ENCODE measurements around the gene GARIN5B.
"Not testable (repeated sequence)": the region's sequence is repeated elsewhere in the genome, so short reads cannot be mapped to it uniquely, and the experiment has no call there.

Gene GARIN5B

DNA sequence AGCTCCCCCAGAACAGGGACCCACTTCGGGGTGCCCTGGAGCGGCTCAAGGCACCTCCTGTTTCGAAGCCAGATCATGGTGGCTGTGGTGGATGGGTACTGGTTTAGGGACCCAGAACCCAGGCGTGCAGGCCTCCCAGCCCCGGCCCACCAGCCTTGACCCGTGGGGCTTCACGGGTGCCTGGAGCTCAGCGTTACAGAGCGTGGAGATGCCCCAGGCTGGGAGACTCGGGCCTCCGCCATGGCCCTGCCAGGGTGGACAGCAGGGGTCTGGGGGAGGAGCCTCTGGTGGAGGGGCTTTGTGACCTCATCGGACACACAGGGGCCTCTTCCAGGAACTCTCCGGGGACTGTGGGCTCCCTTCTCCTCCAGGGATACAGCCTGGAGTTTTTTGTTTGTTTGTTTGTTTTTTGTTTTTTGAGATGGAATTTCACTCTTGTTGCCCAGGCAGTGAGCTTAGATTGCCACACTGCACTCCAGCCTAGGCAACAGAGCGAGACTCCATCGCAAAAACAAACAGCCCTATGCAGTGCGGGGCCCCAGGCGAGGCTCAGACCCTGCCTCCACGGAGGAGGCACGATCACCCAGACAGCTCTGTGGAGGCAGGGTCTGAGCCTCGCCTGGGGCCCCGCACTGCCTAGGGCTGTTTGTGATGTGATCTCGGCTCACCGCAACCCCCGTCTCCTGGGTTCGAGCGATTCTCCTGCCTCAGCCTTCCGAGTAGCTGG, at the start of gene GARIN5B:
TSS of gene GARIN5B (minus strand) at position 271 of the 727 bp plus-strand sequence. CDS start at position 77, 194 bp downstream.
- no peak for DNase-seq (ENCODE audit: low read depth, low spot score)

DNA sequence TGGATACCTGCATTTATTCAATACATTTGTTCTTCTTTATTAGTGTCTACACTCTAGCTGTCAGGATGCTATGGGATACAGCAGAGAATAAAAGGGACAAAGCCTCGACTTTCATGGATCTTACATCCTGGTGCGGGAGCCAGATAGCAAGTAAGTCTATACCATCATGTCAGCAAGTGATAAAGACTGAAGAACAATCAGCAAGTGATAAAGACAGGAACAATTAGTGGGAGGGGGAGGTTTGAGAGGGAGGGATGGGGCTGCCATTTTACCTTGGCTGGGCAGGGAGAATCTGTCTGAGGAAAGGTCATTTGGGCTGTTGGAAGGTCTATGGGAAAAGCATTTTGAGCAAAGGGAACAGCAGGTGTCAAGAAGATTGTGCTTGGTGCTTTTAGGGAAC, 47.1 kb upstream of the GARIN5B start:
- DNase-seq (ENCODE audit: low read depth, low spot score) = no peak

DNA sequence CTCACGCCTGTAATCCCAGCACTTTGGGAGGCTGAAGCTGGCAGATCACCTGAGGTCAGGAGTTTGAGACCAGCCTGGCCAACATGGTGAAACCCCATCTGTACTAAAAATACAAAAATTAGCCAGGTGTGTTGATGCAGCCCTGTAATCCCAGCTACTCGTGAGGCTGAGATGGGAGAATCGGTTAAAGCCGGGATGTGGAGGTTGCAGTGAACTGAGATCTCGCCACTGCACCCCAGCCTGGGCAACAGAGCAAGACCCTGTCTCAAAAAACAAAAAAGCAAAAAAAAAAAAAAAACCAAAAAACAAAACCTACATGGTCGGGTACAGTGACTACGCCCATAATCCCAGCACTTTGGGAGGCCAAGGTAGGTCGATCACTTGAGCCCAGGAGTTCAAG, 46.1 kb upstream of the GARIN5B start:
- DNase-seq (ENCODE audit: low read depth, low spot score) = not testable (repeated sequence)

DNA sequence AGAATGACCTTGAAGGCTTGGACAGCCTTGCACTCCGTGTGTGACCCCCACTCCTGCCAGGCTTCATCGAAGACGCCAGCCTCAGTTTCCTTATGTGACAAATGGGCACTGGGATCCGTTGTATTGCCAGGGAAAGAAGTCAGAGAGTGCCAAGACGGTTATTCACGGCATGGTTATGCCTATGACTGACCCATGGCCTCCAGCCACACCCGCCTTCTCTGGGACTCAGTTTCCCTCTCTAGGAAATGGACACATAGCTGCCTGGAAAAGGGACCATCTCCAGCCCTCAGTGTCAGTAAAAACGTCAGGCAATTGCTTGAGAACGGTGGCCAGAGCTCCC, 45.4 kb upstream of the GARIN5B start:
- DNase-seq (ENCODE audit: low read depth, low spot score) = no peak

DNA sequence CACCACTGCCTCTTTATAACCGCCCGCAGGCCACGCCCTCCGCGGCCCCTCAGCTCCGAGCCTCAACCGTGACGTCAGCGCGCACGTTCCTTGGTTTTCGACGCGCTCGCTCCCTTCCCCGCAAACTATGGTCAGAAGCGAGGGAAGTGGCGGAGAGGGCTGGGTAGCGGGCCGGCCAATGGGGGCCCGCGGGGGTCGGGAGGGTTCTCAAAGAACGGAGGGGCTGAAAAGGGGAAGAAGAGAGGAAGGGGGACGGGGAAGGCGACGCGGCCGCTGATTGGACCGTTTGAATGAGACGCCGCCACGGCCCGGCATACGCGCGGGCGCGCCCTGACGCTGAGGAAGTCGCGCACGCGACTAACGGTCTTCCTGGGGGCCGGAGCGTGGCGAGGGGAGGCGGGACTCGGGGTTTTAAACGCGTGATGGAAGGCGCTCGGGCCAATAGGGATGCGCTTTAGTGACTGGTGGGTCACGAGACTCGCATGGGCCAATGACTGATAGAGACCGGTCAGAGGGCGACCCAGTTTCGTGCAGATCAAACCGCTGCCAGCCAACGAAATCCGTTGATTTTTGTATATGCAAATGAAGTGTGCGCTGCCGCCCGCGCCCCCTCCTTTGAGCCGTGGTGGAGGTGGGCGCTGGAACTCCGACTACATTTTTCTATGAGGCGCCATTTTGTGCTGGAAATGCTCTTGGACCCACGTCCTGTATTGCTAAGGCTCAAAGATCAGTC, 44.9 kb upstream of the GARIN5B start:
- DNase-seq (ENCODE audit: low read depth, low spot score) = peak; percentile 99

- DNase-seq (ENCODE audit: low read depth, low spot score) = not testable (repeated sequence)
Observed at GRCh38 chr19:55407550-55407799, 44.4 kb upstream of the GARIN5B start, which contains the start of gene UBE2S. UBE2S (minus strand) TSS chr19:55407788; CDS start chr19:55407589, 199 bp downstream.

DNA sequence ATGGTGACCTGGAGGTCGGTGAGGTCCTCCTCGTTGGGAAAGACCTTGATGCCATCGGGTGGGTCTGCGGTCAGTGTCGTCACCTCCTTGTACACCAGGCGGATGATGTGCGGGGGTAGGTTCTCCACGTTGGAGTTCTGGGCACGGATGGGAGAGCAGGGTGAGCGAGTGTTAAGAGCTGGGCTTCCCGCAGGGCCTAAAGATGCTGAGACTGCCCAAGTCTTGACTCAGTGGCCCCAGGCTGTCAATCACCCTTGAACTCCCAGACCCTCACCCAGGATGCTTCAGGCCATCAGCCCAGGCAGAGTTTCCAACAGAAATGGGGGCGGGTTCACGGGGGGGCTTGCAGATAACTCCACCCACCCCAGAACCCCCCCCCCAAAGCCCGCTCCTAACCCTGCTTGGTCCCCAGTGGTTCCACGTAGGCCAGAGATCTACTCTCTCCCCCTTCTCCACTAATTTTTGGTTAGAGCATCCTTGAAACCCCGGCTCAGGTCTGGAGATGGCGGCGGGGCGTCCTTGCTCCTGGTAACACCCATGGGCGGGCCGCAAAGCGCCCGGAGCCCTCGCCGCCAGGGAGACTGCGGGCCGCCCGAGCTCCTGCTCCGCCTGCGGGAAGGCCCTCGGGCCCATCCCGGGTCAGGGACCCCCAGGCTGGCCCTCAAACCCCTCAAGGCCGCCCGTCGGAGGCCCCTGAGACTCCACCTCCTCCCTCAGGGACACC, 43.9 kb upstream of the GARIN5B start:
- DNase-seq (ENCODE audit: low read depth, low spot score) = no peak

DNA sequence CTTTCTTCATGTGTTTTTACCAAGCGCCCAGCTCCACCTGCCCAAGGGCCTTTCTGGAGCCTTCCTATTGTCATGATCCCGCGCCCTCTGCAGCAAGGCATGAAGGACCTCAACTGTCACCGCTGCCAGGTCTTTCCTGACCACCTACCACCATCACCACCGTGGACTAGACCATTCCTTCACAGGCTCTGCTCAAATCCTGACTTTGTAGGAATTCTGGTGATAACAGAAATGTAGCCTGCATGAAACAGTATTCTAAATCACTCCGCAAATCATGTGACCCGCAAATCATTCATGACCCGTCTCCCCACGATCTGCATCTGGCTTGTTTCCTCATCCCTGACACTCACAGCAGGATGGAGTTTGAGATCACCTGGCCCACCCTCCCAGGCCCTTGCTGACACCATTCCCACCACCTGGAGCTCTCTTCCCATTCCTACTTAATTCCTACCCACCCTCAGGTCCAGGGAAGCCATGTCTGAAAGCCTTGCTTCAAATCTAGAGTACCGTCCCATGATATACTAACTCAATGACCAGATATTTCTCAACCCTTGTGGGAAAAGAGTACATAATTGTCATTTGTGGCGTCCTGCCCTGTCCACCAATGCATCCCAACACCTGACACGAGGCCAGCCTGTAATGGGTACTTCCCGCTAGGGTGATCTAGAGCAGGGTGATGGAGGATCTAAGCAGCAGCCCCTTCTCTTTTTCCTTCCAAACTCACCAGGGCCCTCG, 43.2 kb upstream of the GARIN5B start:
- DNase-seq (ENCODE audit: low read depth, low spot score) = no peak

GRCh38 chr19:55405638-55406037, 42.6 kb upstream of the GARIN5B start:
- DNase-seq (ENCODE audit: low read depth, low spot score) = no peak

DNA sequence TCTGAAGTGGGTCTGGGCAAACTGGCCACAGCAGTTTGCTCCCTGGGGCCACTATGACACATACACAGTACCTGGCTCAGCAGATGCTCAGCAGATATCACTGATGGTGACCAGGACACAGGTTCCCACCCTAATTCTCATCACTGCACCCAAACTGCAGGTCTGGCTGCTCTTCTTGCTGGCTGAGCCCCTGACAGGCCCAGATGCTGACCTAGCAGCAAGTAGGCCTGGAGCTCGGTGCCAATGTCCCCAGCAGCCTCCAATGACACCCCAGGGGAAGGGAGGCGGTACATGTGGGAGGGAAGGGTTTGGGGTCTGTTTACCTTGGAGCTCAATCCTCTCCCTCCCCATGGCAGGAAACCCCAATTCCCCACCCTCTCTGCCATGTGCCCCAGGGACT, 39.4 kb upstream of the GARIN5B start:
- no peak for DNase-seq (ENCODE audit: low read depth, low spot score)

DNA sequence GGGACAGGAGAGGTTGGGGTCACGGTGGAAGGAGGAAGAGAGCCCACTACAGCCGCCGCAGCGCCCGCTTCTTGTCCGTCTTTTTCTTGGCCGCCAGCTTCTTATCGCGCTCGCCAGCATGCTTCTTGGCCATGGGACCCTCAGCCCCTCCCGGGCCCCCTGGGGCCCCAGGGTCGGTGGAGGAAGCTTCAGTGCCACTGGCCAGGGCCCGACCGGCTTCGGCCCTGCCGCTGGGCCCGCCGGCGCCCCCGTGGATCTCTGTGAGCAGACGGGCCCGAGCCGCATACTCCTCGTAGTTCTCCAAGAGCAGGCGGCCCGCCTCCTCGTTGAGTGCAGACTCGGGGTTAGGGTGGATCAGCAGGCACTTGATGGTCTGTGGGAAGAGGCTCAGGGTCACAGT, 38.3 kb upstream of the GARIN5B start:
- DNase-seq (ENCODE audit: low read depth, low spot score) = not testable (repeated sequence)

DNA sequence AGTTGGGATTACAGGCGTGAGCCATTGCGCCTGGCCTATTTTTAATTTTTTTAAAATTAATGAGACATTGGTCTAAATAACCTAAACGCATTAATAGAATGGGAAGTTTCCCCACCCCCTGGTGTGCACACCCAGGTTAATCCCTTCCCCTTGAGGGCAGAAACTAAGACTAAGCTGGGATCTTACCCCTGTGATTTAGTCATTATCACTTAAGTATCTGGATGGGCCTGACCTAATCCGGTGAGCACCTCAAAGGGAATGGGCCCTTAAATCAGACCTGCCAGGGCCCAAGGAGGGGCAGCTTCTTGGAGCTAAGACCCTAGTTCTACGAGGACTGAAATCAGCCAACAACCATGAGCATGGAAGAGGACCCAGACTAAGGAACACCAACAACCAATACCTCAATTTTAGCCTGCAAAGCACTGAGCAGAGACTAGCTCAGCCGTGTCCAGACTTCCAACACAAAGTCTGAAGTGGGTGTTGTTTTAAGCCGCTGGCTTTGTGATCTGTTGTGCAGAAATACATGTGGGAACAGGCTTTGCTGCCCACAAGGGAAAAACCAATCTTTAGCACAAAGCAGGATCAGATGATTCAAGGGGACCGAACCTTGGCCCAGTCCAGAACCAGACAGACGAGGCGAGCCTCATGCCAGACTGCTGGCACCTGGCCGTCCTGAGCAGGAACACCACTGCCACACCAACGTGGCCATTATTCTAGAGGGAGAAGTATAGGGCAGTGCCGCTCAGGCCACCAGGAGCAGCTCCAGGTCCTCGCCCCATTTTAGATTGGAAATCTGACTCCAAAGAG, 37.4 kb upstream of the GARIN5B start:
- no peak for DNase-seq (ENCODE audit: low read depth, low spot score)

DNA sequence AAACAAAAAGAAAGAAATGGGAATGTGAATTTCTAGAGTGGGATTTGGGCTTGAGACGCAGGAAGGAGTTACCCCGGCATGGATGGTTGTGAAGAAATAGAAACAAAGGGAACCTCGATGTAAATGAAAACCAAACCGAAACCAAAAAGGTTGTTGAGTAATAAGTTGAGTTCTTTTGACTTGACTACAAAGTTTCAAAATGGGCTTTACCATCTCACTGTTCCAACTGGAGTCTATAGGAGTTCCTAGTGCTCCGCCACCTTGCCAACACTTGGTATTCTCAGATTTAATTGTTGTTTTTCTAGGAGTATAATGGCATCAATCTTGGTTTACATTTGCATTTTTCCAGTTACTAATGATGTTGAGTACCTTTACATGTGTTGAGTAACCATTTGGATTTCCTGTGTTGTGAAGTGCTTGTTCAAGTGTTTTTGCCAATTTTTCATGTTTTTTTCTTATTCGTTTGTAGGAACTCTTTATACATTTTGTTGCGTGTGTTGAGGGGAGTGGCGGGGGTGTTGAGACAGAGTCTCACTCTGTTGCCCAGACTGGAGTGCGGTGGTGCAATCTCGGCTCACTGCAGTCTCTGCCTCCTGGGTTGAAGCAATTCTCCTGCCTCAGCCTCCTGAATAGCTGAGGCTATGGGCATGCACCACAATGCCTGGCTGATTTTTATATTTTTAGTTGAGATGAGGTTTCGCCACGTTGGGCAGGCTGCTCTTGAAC, 35.3 kb upstream of the GARIN5B start:
- no peak for DNase-seq (ENCODE audit: low read depth, low spot score)

GRCh38 chr19:55392820-55393761, 30.0 kb upstream of the GARIN5B start:
- no peak for DNase-seq (ENCODE audit: low read depth, low spot score)

DNA sequence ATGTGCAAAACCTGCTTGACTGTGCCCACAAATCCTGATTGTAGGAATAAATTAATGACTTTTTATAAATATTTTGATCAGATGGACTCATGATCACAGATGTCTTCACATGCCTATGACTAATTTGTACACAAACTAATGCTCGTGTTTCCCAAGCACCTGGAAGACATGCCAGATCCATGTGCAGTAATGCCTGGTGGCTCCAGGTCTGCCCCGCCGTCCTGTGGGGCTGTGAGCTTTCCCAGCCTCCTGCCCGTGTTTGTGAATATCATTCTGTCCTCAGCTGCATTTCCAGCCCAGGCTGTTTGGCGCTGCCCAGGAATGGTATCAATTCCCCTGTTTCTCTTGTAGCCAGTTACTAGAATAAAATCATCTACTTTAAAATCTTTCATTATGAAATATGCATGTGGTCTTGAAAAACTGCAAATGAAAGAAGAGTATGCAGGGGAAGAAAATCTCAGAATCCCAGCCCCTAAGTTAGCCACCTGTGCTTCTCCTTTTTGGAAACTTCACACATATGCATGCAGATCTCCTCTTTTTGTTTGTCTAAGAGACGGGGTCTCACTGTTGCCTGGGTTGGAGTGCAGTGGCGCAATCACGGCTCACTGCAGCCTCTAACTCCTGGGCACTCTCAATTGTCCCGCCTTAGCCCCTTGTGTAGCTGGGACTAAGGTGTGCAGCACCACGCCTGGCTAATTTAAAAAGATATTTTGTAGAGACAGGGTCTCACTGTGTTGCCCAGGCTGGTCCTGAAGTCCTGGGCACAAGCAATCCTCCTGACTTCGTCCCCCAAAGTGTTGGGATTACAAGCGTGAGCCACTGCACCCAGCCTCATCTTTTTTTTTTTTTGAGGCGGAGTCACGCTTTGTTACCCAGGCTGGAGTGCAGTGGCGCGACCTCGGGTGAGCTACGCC, 28.9 kb upstream of the GARIN5B start:
- DNase-seq (ENCODE audit: low read depth, low spot score) = no peak

DNA sequence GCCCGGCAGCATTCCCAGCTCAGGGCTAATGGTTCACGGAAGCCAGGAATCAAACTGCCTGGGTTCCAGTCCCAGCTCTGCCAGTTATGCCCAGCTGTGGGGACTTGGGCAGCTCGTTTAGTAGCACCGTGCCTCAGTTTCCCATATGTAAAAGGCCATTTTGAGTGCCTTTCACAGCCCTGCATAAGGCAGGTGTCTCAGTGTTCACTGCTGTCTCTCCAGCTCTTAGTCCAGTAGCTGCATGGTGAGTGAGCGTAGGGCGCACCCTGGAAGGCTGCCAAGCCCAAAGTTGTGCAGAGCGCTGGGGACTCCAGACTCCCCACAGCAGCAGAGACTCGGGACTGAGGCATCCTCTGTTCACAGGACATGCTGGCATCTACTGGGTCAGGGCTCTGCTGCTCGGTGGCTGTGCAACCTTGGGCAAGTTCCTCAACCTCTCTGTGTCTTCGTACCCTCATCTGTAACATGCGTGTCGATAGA, 28.2 kb upstream of the GARIN5B start:
- no peak for DNase-seq (ENCODE audit: low read depth, low spot score)

GRCh38 chr19:55390461-55390880, 27.4 kb upstream of the GARIN5B start:
- DNase-seq (ENCODE audit: low read depth, low spot score) = no peak

Measured in smooth muscle cell of the brain vasculature (primary cell).